NOMO-1 (cell line): ENCODE measurements around the gene GTSE1.

Experiments
- DNase-seq, 2 experiments: peaks; one replicate each; lab custom pipeline; 2025; ENCODE audit not compliant: unreplicated experiment in 2 of 2; lab: John Stamatoyannopoulos, UW

The GTSE1 gene

GRCh38 chr22:46274381-46274780 lies 22.3 kb upstream of the GTSE1 start:
- no peak for DNase-seq

GRCh38 chr22:46275455-46276122 lies 21.1 kb upstream of the GTSE1 start:
- no peak for DNase-seq

GRCh38 chr22:46276563-46276962 lies 20.1 kb upstream of the GTSE1 start:
- no peak for DNase-seq

GRCh38 chr22:46278656-46279645 lies 17.7 kb upstream of the GTSE1 start:
- DNase-seq, result no peak

- no peak for DNase-seq
These were observed 16.4 kb upstream of the GTSE1 start for GRCh38 chr22:46280063-46280817.

GRCh38 chr22:46280999-46281623 lies 15.6 kb upstream of the GTSE1 start:
- no peak for DNase-seq

- no peak for DNase-seq
These were observed 14.6 kb upstream of the GTSE1 start for GRCh38 chr22:46281866-46282678.

- DNase-seq, result no peak
These were observed 10.7 kb upstream of the GTSE1 start for GRCh38 chr22:46286006-46286405.

GRCh38 chr22:46286941-46287872 lies 9.5 kb upstream of the GTSE1 start:
- no peak for DNase-seq

- peak; percentile 28 to 49 for DNase-seq
These were observed 8.6 kb upstream of the GTSE1 start for GRCh38 chr22:46287873-46288751.

- DNase-seq, result no peak
These were observed 7.8 kb upstream of the GTSE1 start for GRCh38 chr22:46288846-46289243.

- DNase-seq, result no peak
These were observed 7.3 kb upstream of the GTSE1 start for GRCh38 chr22:46289244-46289891.

GRCh38 chr22:46290121-46290842 lies 6.4 kb upstream of the GTSE1 start:
- no peak for DNase-seq

GRCh38 chr22:46290843-46291785 lies 5.6 kb upstream of the GTSE1 start:
- DNase-seq, result no peak

- DNase-seq, result no peak
These were observed 4.5 kb upstream of the GTSE1 start for GRCh38 chr22:46292173-46292572.

- DNase-seq, result no peak
These were observed 3.9 kb upstream of the GTSE1 start for GRCh38 chr22:46292732-46293131.
